Measurements from ENCODE around the gene ARID4A.
"Not testable (repeated sequence)": the region's sequence is repeated elsewhere in the genome, so short reads cannot be mapped to it uniquely, and the experiment has no call there.

Gene ARID4A

DNA sequence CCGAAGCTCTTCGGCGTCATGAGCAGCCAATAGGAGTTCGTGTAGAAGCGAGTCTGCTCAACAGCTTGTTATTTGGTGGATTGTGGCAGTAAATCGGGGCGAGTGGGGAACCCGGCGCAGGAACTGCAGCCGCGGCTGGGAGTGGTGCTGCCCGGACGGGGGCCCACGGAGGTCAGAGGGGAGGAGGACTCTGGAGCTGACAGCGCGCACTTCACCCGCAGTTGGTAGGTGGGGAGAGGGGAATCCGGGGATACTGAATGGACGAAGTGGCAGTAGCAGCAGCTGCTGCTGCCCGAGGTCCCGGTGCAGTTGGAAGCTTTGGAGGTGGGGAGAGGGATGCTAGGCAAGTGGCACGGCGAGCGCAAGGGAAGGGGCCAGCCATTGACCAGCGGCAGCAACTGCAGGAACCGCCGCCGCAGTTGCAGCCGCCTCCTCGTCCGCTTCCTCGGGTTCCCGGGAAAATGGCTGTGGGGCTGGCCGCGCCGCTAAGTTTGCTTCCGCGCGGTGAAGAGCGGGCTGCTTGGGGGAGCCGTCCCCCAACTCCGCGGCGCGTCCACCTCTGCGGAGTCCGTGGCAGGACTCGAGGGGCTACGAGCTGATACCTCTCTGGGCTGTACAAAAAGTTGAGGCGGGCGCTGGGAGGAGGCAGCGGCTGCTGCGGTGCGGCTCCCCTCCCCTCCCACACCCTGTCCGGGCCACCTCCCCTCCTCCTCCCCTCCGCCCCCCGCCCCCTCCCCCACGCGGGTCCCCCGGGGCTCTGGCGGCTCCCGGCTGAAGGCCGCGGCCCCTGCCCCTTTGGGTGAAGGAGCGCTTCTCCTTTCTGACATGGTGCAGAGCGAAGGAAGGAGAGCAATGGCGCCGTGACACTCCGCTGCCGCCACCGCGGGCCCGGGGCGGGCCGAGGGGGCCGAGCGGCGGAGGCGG lies at the start of gene ARID4A:
Gene ARID4A, plus strand, starts transcription at position 79 of the 924 bp plus-strand sequence. CDS start 1,300 bp downstream, outside the sequence.
- DNase-seq (ENCODE audit: low read depth in 2 of 3, low spot score in 2 of 3) = peak; percentile 33 to 61 (median 52)

GRCh38 chr14:58249611-58250010 lies 48.7 kb upstream of the ARID4A start:
- no peak for DNase-seq (ENCODE audit: low read depth in 2 of 3, low spot score in 2 of 3)

DNA sequence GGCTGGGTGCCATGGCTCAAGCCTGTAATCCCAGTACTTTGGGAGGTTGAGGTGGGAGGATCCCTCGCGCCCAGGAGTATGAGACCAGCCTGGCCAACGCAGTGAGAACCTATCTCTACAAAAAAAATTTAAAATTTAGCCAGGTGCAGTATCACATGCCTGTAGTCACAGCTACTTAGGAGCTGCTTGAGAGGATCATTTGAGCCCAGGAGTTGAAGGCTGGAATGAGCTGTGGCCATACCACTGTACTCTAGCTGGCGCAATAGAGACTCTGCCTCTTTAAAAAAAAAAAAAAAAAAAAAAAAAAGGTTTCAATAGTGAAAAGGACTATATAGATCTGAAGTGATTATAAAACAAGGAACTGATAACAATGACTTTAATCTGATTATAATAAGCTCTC lies 40.2 kb upstream of the ARID4A start:
- DNase-seq (ENCODE audit: low read depth in 2 of 3, low spot score in 2 of 3) = no peak

DNA sequence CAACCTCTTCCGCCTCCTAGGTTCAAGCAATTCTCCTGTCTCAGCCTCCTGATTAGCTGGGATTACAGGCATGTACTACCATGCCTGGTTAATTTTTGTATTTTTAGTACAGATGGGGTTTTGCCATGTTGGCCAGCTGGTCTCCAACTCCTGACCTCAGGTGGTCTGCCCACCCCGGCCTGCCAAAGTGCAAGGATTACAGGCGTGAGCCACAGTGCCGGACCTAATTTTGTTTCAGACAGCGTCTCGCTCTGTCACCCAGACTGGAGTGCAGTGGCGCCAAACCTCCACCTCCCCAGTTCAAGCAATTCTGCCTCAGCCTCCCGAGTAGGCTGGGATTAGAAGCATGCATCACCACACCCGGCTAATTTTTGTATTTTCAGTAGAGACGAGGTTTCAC lies 36.4 kb upstream of the ARID4A start:
- DNase-seq (ENCODE audit: low read depth in 2 of 3, low spot score in 2 of 3) = not testable (repeated sequence)

DNA sequence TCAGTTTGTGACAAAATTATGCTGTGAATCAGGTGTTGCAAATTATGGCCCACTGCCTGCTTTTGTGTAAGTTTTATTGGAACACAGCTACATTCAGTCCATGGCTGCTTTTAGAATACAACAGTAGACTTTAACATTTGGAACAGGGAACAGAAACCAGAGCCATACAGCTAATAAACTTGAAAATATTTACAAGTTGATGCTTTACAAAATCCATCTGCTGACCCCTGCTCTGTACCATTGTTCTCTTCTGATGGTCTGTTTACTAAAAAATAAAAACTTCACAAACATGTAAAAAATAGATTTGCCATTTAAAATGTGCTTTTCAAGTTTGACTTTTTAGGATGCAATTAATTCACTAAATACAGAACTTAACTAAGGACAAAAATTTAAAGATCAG lies 33.0 kb upstream of the ARID4A start:
- DNase-seq (ENCODE audit: low read depth in 2 of 3, low spot score in 2 of 3) = no peak

GRCh38 chr14:58270628-58271027 lies 27.7 kb upstream of the ARID4A start:
- DNase-seq (ENCODE audit: low read depth in 2 of 3, low spot score in 2 of 3) = no peak

DNA sequence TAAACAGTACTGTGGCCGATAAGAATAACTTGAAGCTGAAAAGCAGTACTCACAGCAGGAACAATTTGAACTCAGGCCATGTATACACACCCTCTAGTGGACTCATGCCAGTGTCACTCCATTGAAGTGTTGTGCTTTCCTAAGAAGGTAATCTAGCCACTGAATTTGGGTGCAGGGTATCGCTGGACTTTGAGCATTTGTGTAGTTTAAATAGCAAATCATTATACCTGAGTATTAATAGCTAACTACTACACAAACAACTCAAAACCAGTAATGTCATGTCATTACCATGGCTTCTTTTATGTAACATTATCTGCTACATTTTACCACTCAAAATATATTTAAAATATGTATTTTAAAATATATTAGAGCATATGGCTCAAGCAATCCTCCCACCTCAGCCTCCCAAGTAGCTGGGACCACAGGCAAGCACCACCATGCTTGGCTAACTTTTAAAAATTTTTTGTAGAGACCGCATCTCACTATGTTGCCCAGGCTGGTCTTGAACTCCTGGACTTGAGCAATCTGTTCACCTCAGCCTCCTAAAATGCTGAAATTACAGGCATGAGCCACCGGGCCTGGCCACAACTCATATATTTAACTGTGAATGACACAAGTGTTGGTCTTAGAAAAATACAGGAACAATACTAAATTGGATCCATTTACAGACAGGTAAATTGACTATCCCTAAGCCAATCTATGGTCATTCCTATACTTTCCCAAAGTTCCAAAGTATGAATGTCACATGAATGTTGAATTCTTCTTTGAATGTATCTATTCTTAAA lies 25.6 kb upstream of the ARID4A start:
- DNase-seq (ENCODE audit: low read depth in 2 of 3, low spot score in 2 of 3) = no peak

DNA sequence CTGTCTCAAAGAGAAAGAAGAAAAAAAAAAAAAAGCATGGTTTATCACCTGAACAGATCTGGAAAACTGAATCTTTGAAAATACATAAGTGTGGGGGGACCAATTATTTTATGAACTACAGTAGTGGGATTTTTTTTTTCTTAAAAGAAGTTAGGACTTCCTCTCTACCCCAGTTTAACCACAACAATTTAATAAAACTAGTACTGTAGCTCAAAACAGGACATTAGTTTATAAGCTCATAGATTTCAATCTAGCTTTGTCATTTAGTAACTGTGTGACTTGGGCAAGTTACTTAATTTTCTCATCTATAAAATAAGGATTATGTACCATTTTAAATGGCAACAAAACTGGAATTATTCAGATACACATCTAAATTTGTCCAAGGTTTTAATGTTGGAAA lies 23.5 kb upstream of the ARID4A start:
- DNase-seq (ENCODE audit: low read depth in 2 of 3, low spot score in 2 of 3) = no peak

DNA sequence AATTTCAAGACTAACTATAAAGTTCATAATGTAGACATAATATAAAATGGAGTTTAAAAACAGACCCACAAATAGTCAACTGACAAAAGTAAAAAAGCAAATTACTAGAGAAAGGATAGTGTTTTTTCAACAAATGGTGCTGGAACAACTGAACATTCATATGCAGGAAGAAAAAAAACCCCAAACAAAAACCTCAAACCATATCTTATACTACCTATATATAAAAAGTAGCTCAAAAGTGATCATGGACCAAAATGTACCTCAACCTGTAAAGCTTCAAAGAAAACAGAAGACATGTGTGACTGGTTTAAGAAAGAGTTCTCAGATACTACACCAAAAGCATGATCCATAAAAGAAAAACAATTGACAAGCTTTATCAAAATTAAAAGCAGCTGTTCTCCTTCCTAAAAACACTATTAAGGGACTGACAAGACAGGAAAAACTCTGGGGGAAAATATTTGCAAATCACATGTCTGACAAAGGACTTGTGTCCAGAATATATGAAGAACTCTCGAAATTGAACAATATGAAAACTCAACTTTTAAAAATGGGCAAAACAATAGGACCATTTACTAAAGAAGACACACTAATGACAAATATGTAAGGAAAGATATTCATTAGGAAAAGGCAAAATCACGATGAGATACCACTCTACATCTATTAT lies 22.7 kb upstream of the ARID4A start:
- no peak for DNase-seq (ENCODE audit: low read depth in 2 of 3, low spot score in 2 of 3)

DNA sequence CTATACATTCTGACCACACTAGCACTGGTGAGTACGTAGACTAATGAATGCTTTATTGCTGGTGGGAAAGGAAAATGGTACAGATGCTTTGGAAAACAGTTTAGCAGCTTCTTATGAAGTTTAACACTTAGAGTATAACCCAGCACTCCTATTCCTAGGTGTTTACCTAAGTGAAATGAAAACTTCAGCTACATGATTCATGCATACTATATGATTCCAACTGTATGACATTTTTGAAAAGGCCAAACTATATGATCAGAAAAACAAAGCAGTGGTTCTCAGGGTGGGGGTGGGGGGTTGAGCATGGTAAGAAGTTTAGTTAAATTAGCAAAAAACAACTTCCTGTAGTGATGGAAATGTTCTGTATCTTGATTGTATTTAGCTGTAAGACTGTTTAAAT lies 22.1 kb upstream of the ARID4A start:
- DNase-seq (ENCODE audit: low read depth in 2 of 3, low spot score in 2 of 3) = no peak

- DNase-seq (ENCODE audit: low read depth in 2 of 3, low spot score in 2 of 3) = no peak
Measured at GRCh38 chr14:58278177-58278576, 20.2 kb upstream of the ARID4A start.

- no peak for DNase-seq (ENCODE audit: low read depth in 2 of 3, low spot score in 2 of 3)
Measured at GRCh38 chr14:58280954-58281787, 17.2 kb upstream of the ARID4A start.

- no peak for DNase-seq (ENCODE audit: low read depth in 2 of 3, low spot score in 2 of 3)
Measured at GRCh38 chr14:58281969-58282368, 16.4 kb upstream of the ARID4A start.

GRCh38 chr14:58282925-58283593 lies 15.3 kb upstream of the ARID4A start:
- DNase-seq (ENCODE audit: low read depth in 2 of 3, low spot score in 2 of 3) = no peak

DNA sequence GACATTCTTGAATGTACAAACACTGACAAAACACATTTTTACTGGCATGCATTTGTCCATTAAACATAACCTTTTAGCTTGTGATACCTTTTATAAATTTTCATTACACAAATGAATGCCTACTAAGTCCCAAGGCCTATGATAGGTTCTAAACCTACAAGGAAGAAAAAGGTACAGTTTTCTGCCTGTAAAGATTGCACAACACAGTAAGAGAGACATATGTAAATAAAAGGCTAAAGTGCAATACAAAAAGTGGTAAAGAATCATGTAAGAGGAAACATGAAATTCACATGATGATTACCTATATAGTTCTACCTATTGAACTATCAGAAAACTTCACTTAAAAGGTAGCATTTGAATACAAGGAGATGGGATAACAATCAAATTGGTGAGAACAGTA lies 14.6 kb upstream of the ARID4A start:
- no peak for DNase-seq (ENCODE audit: low read depth in 2 of 3, low spot score in 2 of 3)

- DNase-seq (ENCODE audit: low read depth in 2 of 3, low spot score in 2 of 3) = no peak
Measured at GRCh38 chr14:58285132-58285531, 13.2 kb upstream of the ARID4A start.

- DNase-seq (ENCODE audit: low read depth in 2 of 3, low spot score in 2 of 3) = no peak
Measured at GRCh38 chr14:58287607-58288042, 10.7 kb upstream of the ARID4A start.

DNA sequence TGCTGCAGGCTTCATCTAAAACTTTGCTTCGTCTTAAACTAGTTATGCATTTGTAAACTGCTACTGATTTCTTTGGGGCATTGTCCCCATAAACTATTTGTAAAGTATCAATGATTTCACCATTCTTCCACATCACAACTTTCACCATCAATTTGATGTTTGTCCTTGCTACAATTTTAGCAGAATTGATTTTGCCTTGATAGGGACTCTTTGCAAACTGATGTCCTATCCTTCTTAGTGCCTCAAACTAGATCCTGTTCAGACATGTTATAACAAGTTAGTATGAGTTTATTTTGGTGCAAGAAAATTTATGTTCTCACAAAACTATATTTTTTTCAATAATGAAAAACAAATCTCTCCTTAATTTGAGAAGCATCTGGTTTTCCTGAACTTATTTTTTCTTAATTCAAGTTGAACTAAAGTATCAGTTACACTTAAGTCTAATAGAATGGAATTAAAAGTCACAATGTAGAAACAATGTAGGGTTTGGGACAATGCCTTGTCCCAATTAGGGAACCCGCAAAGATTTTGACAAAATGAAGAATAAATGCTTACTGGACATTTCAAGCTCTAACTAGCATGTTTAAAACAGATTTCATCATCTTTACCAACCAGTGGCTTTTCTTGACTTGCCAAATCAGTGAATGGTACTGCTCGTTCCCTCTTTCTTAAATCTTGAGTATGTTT lies 10.1 kb upstream of the ARID4A start:
- no peak for DNase-seq (ENCODE audit: low read depth in 2 of 3, low spot score in 2 of 3)

GRCh38 chr14:58291646-58292045 lies 6.7 kb upstream of the ARID4A start:
- DNase-seq (ENCODE audit: low read depth in 2 of 3, low spot score in 2 of 3) = no peak

- no peak for DNase-seq (ENCODE audit: low read depth in 2 of 3, low spot score in 2 of 3)
Measured at GRCh38 chr14:58292187-58292586, 6.2 kb upstream of the ARID4A start.
